ENCODE data around the gene CAMSAP1.

DNA sequence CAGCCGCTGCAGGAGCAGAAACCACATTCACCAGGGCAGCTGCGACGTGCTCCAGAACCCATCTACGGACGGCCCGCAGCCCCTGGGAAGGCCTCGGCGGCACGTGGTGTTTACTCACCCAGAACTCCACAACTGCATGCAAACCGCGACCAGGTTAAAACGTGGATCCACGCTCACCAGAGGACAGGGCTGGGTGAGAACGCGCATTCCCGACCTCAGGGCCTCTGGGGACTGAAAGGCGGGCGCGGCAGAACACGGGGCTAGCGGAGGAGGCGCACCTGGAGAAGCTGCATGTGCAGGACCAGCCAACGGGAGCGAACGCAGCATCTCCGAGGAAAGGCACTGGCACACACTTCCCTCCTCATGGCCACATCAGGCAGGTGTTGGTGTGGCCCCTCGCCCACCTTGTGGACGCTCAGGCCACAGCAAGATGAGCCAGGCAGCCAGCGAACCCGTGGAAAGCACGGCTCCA lies 24.0 kb upstream of the CAMSAP1 start:
- no peak for TF ChIP-seq POLR2A (IDR thresholded peaks at IDR 0.05)
- TF ChIP-seq, protein P1, sequence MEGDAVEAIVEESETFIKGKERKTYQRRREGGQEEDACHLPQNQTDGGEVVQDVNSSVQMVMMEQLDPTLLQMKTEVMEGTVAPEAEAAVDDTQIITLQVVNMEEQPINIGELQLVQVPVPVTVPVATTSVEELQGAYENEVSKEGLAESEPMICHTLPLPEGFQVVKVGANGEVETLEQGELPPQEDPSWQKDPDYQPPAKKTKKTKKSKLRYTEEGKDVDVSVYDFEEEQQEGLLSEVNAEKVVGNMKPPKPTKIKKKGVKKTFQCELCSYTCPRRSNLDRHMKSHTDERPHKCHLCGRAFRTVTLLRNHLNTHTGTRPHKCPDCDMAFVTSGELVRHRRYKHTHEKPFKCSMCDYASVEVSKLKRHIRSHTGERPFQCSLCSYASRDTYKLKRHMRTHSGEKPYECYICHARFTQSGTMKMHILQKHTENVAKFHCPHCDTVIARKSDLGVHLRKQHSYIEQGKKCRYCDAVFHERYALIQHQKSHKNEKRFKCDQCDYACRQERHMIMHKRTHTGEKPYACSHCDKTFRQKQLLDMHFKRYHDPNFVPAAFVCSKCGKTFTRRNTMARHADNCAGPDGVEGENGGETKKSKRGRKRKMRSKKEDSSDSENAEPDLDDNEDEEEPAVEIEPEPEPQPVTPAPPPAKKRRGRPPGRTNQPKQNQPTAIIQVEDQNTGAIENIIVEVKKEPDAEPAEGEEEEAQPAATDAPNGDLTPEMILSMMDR (IDR thresholded peaks at IDR 0.05), result no peak
